ENCODE data around the gene TMEM147. TPM values are rescaled to one million over a fixed set of nuclear protein-coding genes. Genes with fewer than 3 reads are reported as not detected.

Gene TMEM147
- total and polyA plus RNA-seq, 2 of the 13 experiments (the other 11 are each of a cell fraction or from before 2014, with no cell fraction given), result 141 to 176 TPM

Other genes with a start within 250 kb of the TMEM147 start
- 0.49 and 0.71 TPM in 2 replicates for gene CD22, start 216.4 kb upstream of the TMEM147 start, total RNA-seq (2016; rRNA removed; fragmentation: Illumina TruSeq; extraction: Trizol)
- gene CD22, start 216.4 kb upstream of the TMEM147 start, polyA plus RNA-seq (2011; rRNA removed), result 0.98 and 1.7 TPM in 2 replicates
- not detected in 2 replicates for gene FFAR1, start 197.7 kb upstream of the TMEM147 start, total RNA-seq (2016; rRNA removed; fragmentation: Illumina TruSeq; extraction: Trizol)
- gene FFAR1, start 197.7 kb upstream of the TMEM147 start, polyA plus RNA-seq (2011; rRNA removed), result not detected in 2 replicates
- gene FFAR3, start 187.2 kb upstream of the TMEM147 start, total RNA-seq (2016; rRNA removed; fragmentation: Illumina TruSeq; extraction: Trizol), result not detected in 2 replicates
- gene FFAR3, start 187.2 kb upstream of the TMEM147 start, polyA plus RNA-seq (2011; rRNA removed), result not detected in 2 replicates
- not detected in 2 replicates for gene GPR42, start 174.6 kb upstream of the TMEM147 start, total RNA-seq (2016; rRNA removed; fragmentation: Illumina TruSeq; extraction: Trizol)
- gene GPR42, start 174.6 kb upstream of the TMEM147 start, polyA plus RNA-seq (2011; rRNA removed), result not detected in 2 replicates
- not detected in 2 replicates for gene FFAR2, start 97.4 kb upstream of the TMEM147 start, total RNA-seq (2016; rRNA removed; fragmentation: Illumina TruSeq; extraction: Trizol)
- 0.12 and 0.30 TPM in 2 replicates for gene FFAR2, start 97.4 kb upstream of the TMEM147 start, polyA plus RNA-seq (2011; rRNA removed)
- gene KRTDAP, start 55.2 kb upstream of the TMEM147 start, total RNA-seq (2016; rRNA removed; fragmentation: Illumina TruSeq; extraction: Trizol), result 0.86 TPM in 1 of 2 replicates, not detected in the other
- 0.67 and 1.5 TPM in 2 replicates for gene KRTDAP, start 55.2 kb upstream of the TMEM147 start, polyA plus RNA-seq (2011; rRNA removed)
- 57.0 and 57.1 TPM in 2 replicates for gene DMKN, start 32.0 kb upstream of the TMEM147 start, total RNA-seq (2016; rRNA removed; fragmentation: Illumina TruSeq; extraction: Trizol)
- 50.8 and 71.8 TPM in 2 replicates for gene DMKN, start 32.0 kb upstream of the TMEM147 start, polyA plus RNA-seq (2011; rRNA removed)
- gene SBSN, start 17.3 kb upstream of the TMEM147 start, total RNA-seq (2016; rRNA removed; fragmentation: Illumina TruSeq; extraction: Trizol), result not detected in 2 replicates
- not detected in 2 replicates for gene SBSN, start 17.3 kb upstream of the TMEM147 start, polyA plus RNA-seq (2011; rRNA removed)
- not detected in 2 replicates for gene GAPDHS, start 12.2 kb upstream of the TMEM147 start, total RNA-seq (2016; rRNA removed; fragmentation: Illumina TruSeq; extraction: Trizol)
- 0.09 TPM in 1 of 2 replicates, not detected in the other for gene GAPDHS, start 12.2 kb upstream of the TMEM147 start, polyA plus RNA-seq (2011; rRNA removed)
- gene ATP4A, start 18.0 kb downstream of the TMEM147 start, total RNA-seq (2016; rRNA removed; fragmentation: Illumina TruSeq; extraction: Trizol), result 0.11 TPM in 1 of 2 replicates, not detected in the other
- gene ATP4A, start 18.0 kb downstream of the TMEM147 start, polyA plus RNA-seq (2011; rRNA removed), result 0.08 and 0.09 TPM in 2 replicates
- not detected in 2 replicates for gene PMIS2, start 40.5 kb downstream of the TMEM147 start, total RNA-seq (2016; rRNA removed; fragmentation: Illumina TruSeq; extraction: Trizol)
- gene PMIS2, start 40.5 kb downstream of the TMEM147 start, polyA plus RNA-seq (2011; rRNA removed), result not detected in 2 replicates
- gene HAUS5, start 67.1 kb downstream of the TMEM147 start, total RNA-seq (2016; rRNA removed; fragmentation: Illumina TruSeq; extraction: Trizol), result 9.2 and 17.7 TPM in 2 replicates
- gene HAUS5, start 67.1 kb downstream of the TMEM147 start, polyA plus RNA-seq (2011; rRNA removed), result 10.3 and 11.1 TPM in 2 replicates
- gene RBM42, start 83.4 kb downstream of the TMEM147 start, total RNA-seq (2016; rRNA removed; fragmentation: Illumina TruSeq; extraction: Trizol), result 49.7 and 55.3 TPM in 2 replicates
- gene RBM42, start 83.4 kb downstream of the TMEM147 start, polyA plus RNA-seq (2011; rRNA removed), result 27.2 and 30.6 TPM in 2 replicates
- 0.20 and 0.46 TPM in 2 replicates for gene ETV2, start 96.1 kb downstream of the TMEM147 start, total RNA-seq (2016; rRNA removed; fragmentation: Illumina TruSeq; extraction: Trizol)
- 0.07 and 0.18 TPM in 2 replicates for gene ETV2, start 96.1 kb downstream of the TMEM147 start, polyA plus RNA-seq (2011; rRNA removed)
- gene COX6B1, start 102.7 kb downstream of the TMEM147 start, total RNA-seq (2016; rRNA removed; fragmentation: Illumina TruSeq; extraction: Trizol), result 487 and 598 TPM in 2 replicates
- 469 and 481 TPM in 2 replicates for gene COX6B1, start 102.7 kb downstream of the TMEM147 start, polyA plus RNA-seq (2011; rRNA removed)
- gene UPK1A, start 120.9 kb downstream of the TMEM147 start, total RNA-seq (2016; rRNA removed; fragmentation: Illumina TruSeq; extraction: Trizol), result not detected in 2 replicates
- 2.5 and 2.9 TPM in 2 replicates for gene UPK1A, start 120.9 kb downstream of the TMEM147 start, polyA plus RNA-seq (2011; rRNA removed)
- not detected in 2 replicates for gene ZBTB32, start 158.9 kb downstream of the TMEM147 start, total RNA-seq (2016; rRNA removed; fragmentation: Illumina TruSeq; extraction: Trizol)
- gene ZBTB32, start 158.9 kb downstream of the TMEM147 start, polyA plus RNA-seq (2011; rRNA removed), result not detected in 2 replicates
- 6.2 TPM in 2 replicates for gene KMT2B, start 172.4 kb downstream of the TMEM147 start, total RNA-seq (2016; rRNA removed; fragmentation: Illumina TruSeq; extraction: Trizol)
- 16.9 and 19.2 TPM in 2 replicates for gene KMT2B, start 172.4 kb downstream of the TMEM147 start, polyA plus RNA-seq (2011; rRNA removed)
- 3.4 and 5.4 TPM in 2 replicates for gene IGFLR1, start 196.8 kb downstream of the TMEM147 start, total RNA-seq (2016; rRNA removed; fragmentation: Illumina TruSeq; extraction: Trizol)
- 7.4 and 8.9 TPM in 2 replicates for gene IGFLR1, start 196.8 kb downstream of the TMEM147 start, polyA plus RNA-seq (2011; rRNA removed)
- gene U2AF1L4, start 199.8 kb downstream of the TMEM147 start, total RNA-seq (2016; rRNA removed; fragmentation: Illumina TruSeq; extraction: Trizol), result 4.7 and 7.9 TPM in 2 replicates
- 14.2 and 15.4 TPM in 2 replicates for gene U2AF1L4, start 199.8 kb downstream of the TMEM147 start, polyA plus RNA-seq (2011; rRNA removed)
- gene PSENEN, start 200.0 kb downstream of the TMEM147 start, total RNA-seq (2016; rRNA removed; fragmentation: Illumina TruSeq; extraction: Trizol), result 20.0 and 34.2 TPM in 2 replicates
- gene PSENEN, start 200.0 kb downstream of the TMEM147 start, polyA plus RNA-seq (2011; rRNA removed), result 16.9 and 22.6 TPM in 2 replicates
- gene LIN37, start 202.9 kb downstream of the TMEM147 start, total RNA-seq (2016; rRNA removed; fragmentation: Illumina TruSeq; extraction: Trizol), result 3.5 and 6.3 TPM in 2 replicates
- 8.7 and 8.9 TPM in 2 replicates for gene LIN37, start 202.9 kb downstream of the TMEM147 start, polyA plus RNA-seq (2011; rRNA removed)
- not detected in 2 replicates for gene HSPB6, start 211.4 kb downstream of the TMEM147 start, total RNA-seq (2016; rRNA removed; fragmentation: Illumina TruSeq; extraction: Trizol)
- gene HSPB6, start 211.4 kb downstream of the TMEM147 start, polyA plus RNA-seq (2011; rRNA removed), result 0.08 and 0.18 TPM in 2 replicates
- gene PROSER3, start 212.6 kb downstream of the TMEM147 start, total RNA-seq (2016; rRNA removed; fragmentation: Illumina TruSeq; extraction: Trizol), result 4.5 and 5.7 TPM in 2 replicates
- 5.1 and 6.2 TPM in 2 replicates for gene PROSER3, start 212.6 kb downstream of the TMEM147 start, polyA plus RNA-seq (2011; rRNA removed)
- 0.83 and 1.3 TPM in 2 replicates for gene ARHGAP33, start 229.9 kb downstream of the TMEM147 start, total RNA-seq (2016; rRNA removed; fragmentation: Illumina TruSeq; extraction: Trizol)
- gene ARHGAP33, start 229.9 kb downstream of the TMEM147 start, polyA plus RNA-seq (2011; rRNA removed), result 2.7 and 4.1 TPM in 2 replicates

Measured in HepG2 (cell line).